Measurements from ENCODE around the gene EML5. TPM values are rescaled to one million over a fixed set of nuclear protein-coding genes. Genes with fewer than 3 reads are reported as not detected.
A peak's percentile ranks its signal among the peaks of the same experiment; 100 is the strongest.

Gene EML5
- total RNA-seq, 1 experiment from 2014 or later = 0.85 TPM

GRCh38 chr14:88568196-88568595, 224.6 kb downstream of the EML5 start:
- CTCF ChIA-PET = no interaction called here

GRCh38 chr14:88565427-88565826, 227.3 kb downstream of the EML5 start:
- CTCF ChIA-PET = no interaction called here
- no peak for ATAC-seq
- H3K9me3 Mint-ChIP-seq = no peaks in the 10 kb centered on the region
- TF ChIP-seq ZNF121 (CRISPR knock-in tag; IDR thresholded peaks at IDR 0.05) = no peak
- TF ChIP-seq JUN (CRISPR knock-in tag; IDR thresholded peaks at IDR 0.05) = no peak
- TF ChIP-seq ZNF281 (CRISPR knock-in tag; IDR thresholded peaks at IDR 0.05) = no peak
- no peak for TF ChIP-seq ATF2 (CRISPR knock-in tag; IDR thresholded peaks at IDR 0.05; ENCODE audit: borderline replicate concordance, low read depth)
- no peak for TF ChIP-seq ATF1 (CRISPR knock-in tag; IDR thresholded peaks at IDR 0.05)
- no peak for TF ChIP-seq FOXP1 (CRISPR knock-in tag; IDR thresholded peaks at IDR 0.05; ENCODE audit: borderline replicate concordance)

More at GRCh38 chr14:88568196-88568595, 224.6 kb downstream of the EML5 start:
- H3K4me1 Mint-ChIP-seq = peaks cover 9% of the 10 kb centered on the region
- H3K9me3 Mint-ChIP-seq = no peaks in the 10 kb centered on the region
- H3K4me3 Mint-ChIP-seq = no peak overlapping the region
- no peak overlapping the region for H3K27ac Mint-ChIP-seq
- POLR2A ChIA-PET = no interaction called here
- no peaks in the 10 kb centered on the region; the same call in 1 of the 2 replicates for H3K27me3 Mint-ChIP-seq (ENCODE audit: low read depth)
- DNase-seq (ENCODE audit: low spot score) (no peak), ATAC-seq (no peak)
- peaks cover 49% of the 10 kb centered on the region for H3K36me3 Mint-ChIP-seq
- TF ChIP-seq FOXJ3 (CRISPR knock-in tag; IDR thresholded peaks at IDR 0.05; ENCODE audit: borderline replicate concordance) = no peak
- no peak for TF ChIP-seq HMGA2 (CRISPR knock-in tag; IDR thresholded peaks at IDR 0.05)
- no peak for TF ChIP-seq ZSCAN18 (CRISPR knock-in tag; IDR thresholded peaks at IDR 0.05)
- TF ChIP-seq MLX (CRISPR knock-in tag; IDR thresholded peaks at IDR 0.05) = no peak
- no peak for TF ChIP-seq ELF4 (CRISPR knock-in tag; IDR thresholded peaks at IDR 0.05; ENCODE audit: low read depth)
- TF ChIP-seq USF2 (CRISPR knock-in tag; IDR thresholded peaks at IDR 0.05) = no peak
- no peak for TF ChIP-seq ZNF416 (CRISPR knock-in tag; IDR thresholded peaks at IDR 0.05)
- no peak for TF ChIP-seq SMAD3 (CRISPR knock-in tag; IDR thresholded peaks at IDR 0.05; ENCODE audit: borderline replicate concordance)
- TF ChIP-seq ZBTB43 (CRISPR knock-in tag; IDR thresholded peaks at IDR 0.05) = no peak
- no peak for TF ChIP-seq ZNF219 (CRISPR knock-in tag; IDR thresholded peaks at IDR 0.05; ENCODE audit: borderline replicate concordance)
- TF ChIP-seq IRF1 (CRISPR knock-in tag; IDR thresholded peaks at IDR 0.05) = no peak
- TF ChIP-seq CTCF (IDR thresholded peaks at IDR 0.05) = no peak
- TF ChIP-seq FOXK1 (CRISPR knock-in tag; IDR thresholded peaks at IDR 0.05) = no peak
- no peak for TF ChIP-seq ZNF121 (CRISPR knock-in tag; IDR thresholded peaks at IDR 0.05)
- no peak for TF ChIP-seq GRHL2 (CRISPR knock-in tag; IDR thresholded peaks at IDR 0.05; ENCODE audit: insufficient replicate concordance, severe bottlenecking)

More at GRCh38 chr14:88565427-88565826, 227.3 kb downstream of the EML5 start:
- no peak for DNase-seq (ENCODE audit: low spot score)
- Mint-ChIP-seq H3K4me1 (peaks cover 17% of the 10 kb centered on the region), H3K27ac (0 out of 2 replicates have a peak overlapping the region, but pooled peaks have one; percentile 27), H3K27me3 (ENCODE audit: low read depth) (no peaks in the 10 kb centered on the region; the same call in 1 of the 2 replicates), H3K4me3 (no peak overlapping the region), H3K36me3 (peaks cover 29% of the 10 kb centered on the region)
- POLR2A ChIA-PET = no interaction called here
